Glutamatergic neuron (in vitro differentiated cells): ENCODE measurements around the gene RNF149. TPM values are rescaled to one million over a fixed set of nuclear protein-coding genes. Genes with fewer than 3 reads are reported as not detected.

Experiments
- DNase-seq: peaks from one replicate; pipeline ENCODE4 v3.0.0; 2022
- H3K27ac Mint-ChIP-seq: one replicate; pipeline ENCODE4 v1.8.0; 2020; ENCODE audit warnings: mild to moderate bottlenecking, mixed read lengths, inconsistent platforms; ENCODE audit not compliant: unreplicated experiment
- H3K27me3 Mint-ChIP-seq: one replicate; pipeline ENCODE4 v1.8.0; 2020; ENCODE audit warnings: mild to moderate bottlenecking, moderate library complexity, mixed read lengths, inconsistent platforms; ENCODE audit not compliant: unreplicated experiment
- H3K36me3 Mint-ChIP-seq: one replicate; pipeline ENCODE4 v1.8.0; 2020; ENCODE audit warnings: mild to moderate bottlenecking, mixed read lengths, inconsistent platforms; ENCODE audit not compliant: unreplicated experiment
- H3K4me1 Mint-ChIP-seq: one replicate; pipeline ENCODE4 v1.8.0; 2020; ENCODE audit warnings: mild to moderate bottlenecking, low read depth, mixed read lengths, inconsistent platforms; ENCODE audit not compliant: unreplicated experiment
- H3K4me3 Mint-ChIP-seq: one replicate; pipeline ENCODE4 v1.8.0; 2020; ENCODE audit warnings: mild to moderate bottlenecking, mixed read lengths, inconsistent platforms; ENCODE audit not compliant: unreplicated experiment
- H3K9me3 Mint-ChIP-seq: one replicate; pipeline ENCODE4 v1.8.0; 2020; ENCODE audit warnings: mild to moderate bottlenecking, moderate library complexity, mixed read lengths, inconsistent platforms; ENCODE audit not compliant: unreplicated experiment
- CTCF ChIP-seq: fragments of 200-600 bp; sonication (generic); IDR thresholded peaks from one replicate; pipeline ENCODE4 v1.5.0; 2021; ENCODE audit not compliant: partially characterized antibody, unreplicated experiment
- total RNA-seq: library from RNA; stranded (reverse); fragmentation: NEBNext Ultra II Directional; extraction: Animal tissue kit (Norgen Biotek cat#: 25700); gene quantifications from one replicate; pipeline ENCODE4 v1.2.1, GENCODE V29; 2021; ENCODE audit not compliant: unreplicated experiment

Gene RNF149
- total RNA-seq, 1 donor from 2014 or later: 26.9 TPM

DNA sequence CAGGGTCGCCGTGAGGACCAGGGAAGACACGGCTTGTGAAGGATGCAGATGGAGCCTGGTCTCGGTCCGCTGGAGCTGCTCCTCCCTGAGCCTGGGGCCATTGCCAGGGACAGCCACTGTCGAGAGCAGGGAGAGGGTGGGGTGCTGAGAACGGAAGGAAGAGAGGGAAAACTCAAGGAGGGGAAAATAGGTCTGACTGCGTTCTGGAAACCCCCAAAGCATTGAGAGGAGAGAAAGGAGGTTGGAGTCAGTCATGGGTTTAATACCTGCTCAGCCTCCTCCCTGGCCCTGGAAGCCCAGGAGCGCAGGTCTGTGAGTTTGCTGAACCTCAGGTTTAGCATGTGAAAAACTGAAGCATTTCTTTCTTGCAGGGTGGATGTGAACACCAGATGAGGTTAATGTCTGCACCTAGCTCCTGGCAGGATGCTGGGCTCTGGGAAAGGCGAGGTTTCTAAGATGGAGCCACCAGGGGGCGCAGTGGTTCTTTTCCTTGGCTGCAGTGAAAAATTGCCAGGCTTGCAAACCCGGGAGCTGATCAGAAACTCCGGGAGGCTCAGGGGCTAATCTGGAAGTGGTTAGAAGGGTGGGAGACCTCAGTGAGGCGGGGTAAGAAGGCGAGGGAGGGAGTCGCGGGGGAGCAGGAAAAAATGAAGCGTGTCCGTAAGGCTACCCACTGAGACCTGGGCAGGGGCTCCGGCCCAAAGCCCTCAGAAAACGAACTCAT is 33.6 kb upstream of the RNF149 start:
- TF ChIP-seq CTCF: peak; percentile 95
- Mint-ChIP-seq H3K4me1 (peaks cover 5% of the 10 kb centered on the region), H3K9me3 (peaks cover 1% of the 10 kb centered on the region), H3K36me3 (no peaks in the 10 kb centered on the region), H3K27me3 (no peaks in the 10 kb centered on the region), H3K27ac (no peak overlapping the region), H3K4me3 (peak overlapping the region; percentile 47)
- DNase-seq: peak; percentile 90

- no peak for TF ChIP-seq CTCF
- no peaks in the 10 kb centered on the region for H3K36me3 Mint-ChIP-seq
- H3K27ac Mint-ChIP-seq: no peak overlapping the region
- H3K9me3 Mint-ChIP-seq: peaks cover 1% of the 10 kb centered on the region
- peaks cover 5% of the 10 kb centered on the region for H3K4me1 Mint-ChIP-seq
- no peaks in the 10 kb centered on the region for H3K27me3 Mint-ChIP-seq
- no peak for DNase-seq
- no peak overlapping the region for H3K4me3 Mint-ChIP-seq
Observed at GRCh38 chr2:101341421-101341820, 32.9 kb upstream of the RNF149 start.

DNA sequence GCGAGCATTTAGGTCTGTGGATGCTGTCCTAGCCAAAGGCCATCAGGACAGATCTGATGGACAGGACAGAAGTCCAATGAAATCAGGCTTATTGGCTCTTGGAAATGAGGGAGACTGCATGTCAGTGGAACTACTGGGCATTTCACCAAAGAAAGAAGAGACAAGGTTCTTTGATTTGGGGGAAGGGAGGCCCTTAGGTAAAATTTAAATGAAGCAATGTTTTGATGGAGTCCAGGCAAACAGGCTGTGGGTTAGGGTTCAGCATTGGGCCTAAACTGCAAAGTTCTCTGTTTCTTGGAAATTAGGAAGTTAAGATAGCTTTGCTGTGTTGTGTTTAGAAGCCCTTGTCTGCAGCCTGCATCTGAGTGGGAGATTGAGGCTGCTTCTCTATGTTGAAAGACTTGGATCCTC is 31.6 kb upstream of the RNF149 start:
- no peak for TF ChIP-seq CTCF
- peaks cover 1% of the 10 kb centered on the region for H3K9me3 Mint-ChIP-seq
- peaks cover 5% of the 10 kb centered on the region for H3K4me1 Mint-ChIP-seq
- no peak for DNase-seq
- H3K27ac Mint-ChIP-seq: no peak overlapping the region
- no peaks in the 10 kb centered on the region for H3K27me3 Mint-ChIP-seq
- no peaks in the 10 kb centered on the region for H3K36me3 Mint-ChIP-seq
- H3K4me3 Mint-ChIP-seq: no peak overlapping the region

DNA sequence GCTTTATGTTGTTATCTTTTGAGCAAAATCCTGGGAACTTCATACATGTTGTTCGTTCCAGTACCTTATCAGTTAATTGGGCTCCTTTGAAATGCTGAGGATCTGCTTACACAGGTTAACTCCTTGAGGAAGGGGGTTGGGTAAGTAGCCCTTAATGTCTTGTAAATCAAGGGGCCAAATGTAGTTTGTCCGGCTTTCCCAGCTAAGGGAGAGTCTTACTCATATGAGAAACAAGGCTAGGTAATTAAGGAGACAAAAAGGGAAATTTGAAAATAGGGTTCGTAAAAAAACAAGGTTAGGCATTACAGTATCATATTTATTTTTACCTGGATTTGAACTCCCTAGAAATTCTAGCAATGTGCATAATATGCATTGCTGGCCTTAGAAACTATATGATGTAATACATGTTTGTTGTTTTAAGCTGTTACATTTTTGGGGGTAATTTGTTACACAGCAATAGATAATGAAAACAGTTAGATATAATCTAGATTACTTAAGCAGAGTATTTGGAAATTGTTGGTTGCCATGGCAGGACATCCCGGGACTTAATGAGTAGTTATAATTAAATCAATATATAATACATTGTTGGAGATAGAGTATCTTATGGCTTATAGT is 30.9 kb upstream of the RNF149 start:
- H3K4me3 Mint-ChIP-seq: no peak overlapping the region
- no peaks in the 10 kb centered on the region for H3K36me3 Mint-ChIP-seq
- TF ChIP-seq CTCF: no peak
- H3K27me3 Mint-ChIP-seq: no peaks in the 10 kb centered on the region
- no peak for DNase-seq
- H3K9me3 Mint-ChIP-seq: peaks cover 1% of the 10 kb centered on the region
- no peak overlapping the region for H3K27ac Mint-ChIP-seq
- peaks cover 5% of the 10 kb centered on the region for H3K4me1 Mint-ChIP-seq

DNA sequence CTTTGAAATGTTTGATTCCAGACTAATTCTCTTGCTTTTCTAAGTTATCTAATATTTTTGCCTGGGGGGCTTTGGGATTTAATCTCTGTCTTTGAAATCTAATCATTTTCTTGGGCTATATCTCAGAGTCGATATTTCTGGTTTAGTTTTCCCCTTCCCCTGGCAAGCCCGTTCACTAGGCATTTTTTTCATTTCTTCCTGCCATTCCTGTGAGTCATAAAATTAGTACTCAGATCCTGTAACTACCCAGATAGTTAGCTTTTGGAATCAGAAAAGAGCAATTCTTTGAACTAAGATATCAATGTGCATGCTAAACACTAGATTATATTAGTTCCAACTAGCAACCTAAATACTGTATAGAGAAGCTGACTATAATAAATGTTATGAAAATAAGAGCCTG is 29.4 kb upstream of the RNF149 start:
- H3K27ac Mint-ChIP-seq: no peak overlapping the region
- no peaks in the 10 kb centered on the region for H3K9me3 Mint-ChIP-seq
- no peak for TF ChIP-seq CTCF
- DNase-seq: no peak
- H3K27me3 Mint-ChIP-seq: no peaks in the 10 kb centered on the region
- H3K36me3 Mint-ChIP-seq: no peaks in the 10 kb centered on the region
- no peak overlapping the region for H3K4me3 Mint-ChIP-seq
- peaks cover 3% of the 10 kb centered on the region for H3K4me1 Mint-ChIP-seq
